CD4-positive, alpha-beta T cell treated with Interleukin-2 at 100 ng/mL for 4 hours (primary cell): ENCODE measurements around the gene TMEM14B.
A peak's percentile ranks its signal among the peaks of the same experiment; 100 is the strongest.
"Not testable (repeated sequence)": the region's sequence is repeated elsewhere in the genome, so short reads cannot be mapped to it uniquely, and the experiment has no call there.

Experiments
- DNase-seq: peaks from one replicate; pipeline ENCODE4 v3.0.0-alpha.2; 2020; ENCODE audit warnings: low spot score

Gene TMEM14B

GRCh38 chr6:10746915-10747250, 722 bp upstream of the TMEM14B start:
- no peak for DNase-seq

- DNase-seq: no peak
These were observed 2.1 kb downstream of the TMEM14B start for GRCh38 chr6:10749734-10750133.

DNA sequence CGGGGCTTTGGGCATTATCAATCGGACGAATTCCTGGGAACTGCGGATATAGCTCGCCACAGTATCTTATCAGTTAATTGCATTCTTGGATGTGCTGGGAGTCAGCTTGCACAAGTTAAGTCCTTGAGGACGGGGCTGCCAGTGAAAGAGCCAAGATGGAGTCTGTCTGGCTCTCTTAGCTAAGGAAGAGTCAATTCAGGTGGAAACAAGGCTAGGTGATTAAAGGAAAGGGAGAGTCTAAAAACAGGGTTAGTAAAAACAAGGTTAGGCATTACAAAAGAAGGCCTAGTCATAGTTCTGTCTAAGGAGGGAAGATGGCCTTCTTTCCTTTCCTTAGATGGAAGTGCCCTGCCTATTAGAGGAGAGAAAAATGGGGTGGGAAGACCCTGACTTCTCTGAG, 3.0 kb downstream of the TMEM14B start:
- DNase-seq: not testable (repeated sequence)

DNA sequence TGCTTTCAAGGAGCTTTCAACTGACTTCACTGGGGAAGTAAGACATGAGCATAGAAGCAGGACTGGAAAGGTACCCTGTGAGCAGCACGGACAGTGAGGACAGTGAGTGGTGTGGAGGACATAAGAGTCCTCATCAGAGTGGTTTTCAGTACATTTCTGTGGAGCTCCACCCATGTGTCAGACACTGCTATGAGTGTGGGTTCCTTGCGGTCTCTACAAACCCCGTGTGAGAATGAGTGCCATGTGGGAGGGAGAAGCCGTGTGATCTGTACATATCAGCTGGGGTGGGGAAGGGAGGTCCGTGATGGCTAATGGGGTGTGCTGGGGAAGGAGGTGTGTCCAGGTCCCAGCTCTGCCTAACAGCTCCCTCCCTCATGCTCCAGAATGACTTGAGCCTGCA, 4.2 kb downstream of the TMEM14B start:
- peak; percentile 30 for DNase-seq

DNA sequence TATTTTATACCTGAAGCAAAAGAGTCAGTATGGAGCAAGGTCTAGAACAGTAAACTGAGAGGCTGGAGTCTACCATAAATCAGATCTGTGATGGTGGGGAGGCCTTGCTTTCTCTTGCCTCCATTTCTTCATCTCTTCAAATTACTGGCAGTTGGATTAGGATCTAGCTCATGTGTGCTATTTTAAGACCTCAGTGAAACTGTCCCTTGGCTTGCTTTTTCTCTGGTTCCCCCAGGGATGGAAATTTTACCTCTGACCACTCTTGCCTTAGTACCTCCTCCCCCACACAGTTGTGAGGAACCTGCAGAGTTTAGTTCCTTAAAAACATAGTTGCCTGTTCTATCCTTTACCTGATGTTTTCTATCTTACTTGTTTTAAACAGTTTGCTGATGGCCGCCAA, 8.5 kb downstream of the TMEM14B start:
- DNase-seq: no peak

GRCh38 chr6:10759312-10759839, 11.8 kb downstream of the TMEM14B start:
- DNase-seq: peak; percentile 38

GRCh38 chr6:10759884-10760329, 12.3 kb downstream of the TMEM14B start:
- DNase-seq: no peak

DNA sequence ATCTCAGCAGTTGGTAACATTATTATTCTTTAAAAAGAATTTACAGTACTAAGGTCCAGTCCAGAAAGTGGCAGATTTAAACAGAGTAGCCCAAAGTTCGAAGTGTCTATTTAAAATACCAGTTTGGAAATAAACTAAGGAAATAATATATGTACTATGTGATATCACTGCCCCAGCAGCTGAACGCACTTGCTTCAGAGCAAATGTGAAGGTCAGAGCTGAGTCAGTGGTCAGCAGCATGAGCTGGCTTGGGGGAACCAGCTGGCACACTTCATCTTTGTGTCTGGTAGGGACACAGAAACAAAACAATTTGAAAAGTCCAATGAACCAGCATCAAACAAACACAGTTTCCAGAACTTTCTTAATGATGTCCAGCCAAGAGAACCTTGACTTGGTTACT, 15.4 kb downstream of the TMEM14B start:
- DNase-seq: no peak

DNA sequence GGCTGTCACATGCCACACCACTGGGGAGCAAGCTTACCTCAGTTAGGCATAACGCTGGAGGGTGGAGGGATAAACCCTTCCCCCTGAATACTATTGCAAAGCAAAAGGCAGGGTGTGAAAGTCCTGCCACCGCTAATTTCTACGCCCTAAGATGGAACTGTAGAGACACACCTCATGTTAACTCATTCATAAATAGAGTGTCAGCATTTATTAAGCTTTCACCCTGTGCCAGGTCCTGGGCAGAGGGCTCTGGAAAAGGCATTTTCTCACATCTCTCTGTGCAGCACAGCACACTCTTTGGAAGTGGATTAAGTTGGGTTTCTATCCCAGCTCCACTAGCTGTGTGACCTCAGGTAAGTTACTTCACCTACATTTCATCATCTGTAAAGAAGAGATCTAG, 21.8 kb downstream of the TMEM14B start:
- no peak for DNase-seq

DNA sequence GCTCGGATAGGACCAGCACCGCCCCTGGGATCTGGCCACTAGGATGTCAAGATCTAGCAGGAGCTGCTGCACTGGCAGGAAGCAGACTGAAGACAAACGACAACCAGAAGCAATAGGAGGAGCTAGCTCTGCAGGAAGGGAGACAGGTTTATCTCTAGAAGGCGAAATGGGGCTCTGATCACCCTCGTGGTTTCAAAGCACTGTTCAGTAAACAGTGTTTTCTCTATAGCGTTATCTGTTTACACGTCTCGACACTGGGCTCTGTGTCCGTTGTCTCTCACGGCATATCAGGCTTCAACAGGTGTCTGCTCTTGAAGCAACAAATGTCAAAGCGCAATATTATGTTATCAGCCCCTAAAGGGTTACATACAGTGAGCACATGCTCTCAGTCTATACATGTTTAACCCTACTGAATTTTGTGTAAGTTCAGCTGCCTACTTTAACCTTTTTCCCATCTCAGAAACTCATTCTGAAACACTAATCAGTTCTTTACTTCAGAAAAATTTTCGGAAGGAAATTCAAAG, 23.8 kb downstream of the TMEM14B start:
- no peak for DNase-seq

GRCh38 chr6:10778230-10778629, 30.6 kb downstream of the TMEM14B start:
- DNase-seq: no peak

GRCh38 chr6:10779076-10779475, 31.5 kb downstream of the TMEM14B start:
- DNase-seq: no peak

GRCh38 chr6:10791673-10792072, 44.1 kb downstream of the TMEM14B start:
- DNase-seq: no peak

DNA sequence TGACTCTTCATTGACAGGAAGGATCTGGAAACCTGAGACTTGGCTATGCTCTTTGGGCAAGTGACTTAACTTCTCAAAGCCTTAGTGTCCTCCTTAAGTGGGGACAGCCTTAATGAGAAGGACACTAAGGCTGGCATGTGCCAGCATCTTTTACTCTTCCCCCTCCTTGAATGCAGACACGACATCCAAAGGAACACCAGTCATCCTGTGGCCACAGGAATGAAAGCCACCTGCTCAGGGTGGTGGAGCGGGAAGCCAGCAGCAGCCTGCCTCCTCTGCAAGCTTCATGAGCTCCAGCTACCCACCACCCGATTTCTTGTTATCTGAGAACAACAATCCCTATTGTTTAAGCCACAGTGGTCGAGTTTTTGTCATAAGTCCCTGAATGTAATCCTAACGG, 44.5 kb downstream of the TMEM14B start:
- DNase-seq: no peak

DNA sequence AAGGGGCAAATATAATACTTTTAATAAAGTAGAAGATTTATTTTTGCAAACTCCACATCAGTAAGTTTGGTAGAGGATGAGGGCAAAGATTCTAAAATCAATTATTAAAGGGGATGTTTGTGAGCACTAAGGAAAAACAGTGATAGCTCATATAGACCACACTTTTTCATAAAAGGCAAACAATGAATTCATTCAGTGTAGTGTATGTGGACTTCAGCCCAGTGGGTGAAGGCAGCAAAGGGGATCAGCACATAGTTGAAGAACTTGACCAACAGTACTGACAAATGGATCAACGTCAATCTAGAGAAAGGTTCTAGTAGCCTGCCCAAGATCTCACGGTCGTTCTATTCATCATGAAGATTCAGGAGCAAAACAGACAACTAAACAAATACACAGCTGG, 45.4 kb downstream of the TMEM14B start:
- DNase-seq: no peak

GRCh38 chr6:10793695-10794094, 46.1 kb downstream of the TMEM14B start:
- no peak for DNase-seq

DNA sequence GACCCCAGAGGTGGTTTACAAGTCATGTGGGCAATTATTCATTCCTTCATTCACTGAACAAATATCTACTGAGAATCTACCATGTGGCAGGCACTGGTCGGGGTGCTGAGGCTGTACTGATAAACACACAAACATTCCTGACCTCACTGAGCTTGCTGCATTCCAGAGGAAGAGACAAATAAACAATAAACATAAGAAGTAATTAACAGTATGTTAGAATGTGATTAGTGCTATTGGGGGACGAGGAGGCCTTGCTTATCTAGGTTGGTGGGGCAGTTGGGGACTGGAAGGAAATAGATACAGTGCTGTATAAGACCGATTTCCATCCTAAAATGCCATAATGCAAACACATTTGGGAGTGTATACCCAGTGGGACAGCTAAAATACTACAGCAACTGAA, 46.6 kb downstream of the TMEM14B start:
- DNase-seq: no peak

GRCh38 chr6:10800810-10801209, 53.2 kb downstream of the TMEM14B start:
- DNase-seq: no peak

DNA sequence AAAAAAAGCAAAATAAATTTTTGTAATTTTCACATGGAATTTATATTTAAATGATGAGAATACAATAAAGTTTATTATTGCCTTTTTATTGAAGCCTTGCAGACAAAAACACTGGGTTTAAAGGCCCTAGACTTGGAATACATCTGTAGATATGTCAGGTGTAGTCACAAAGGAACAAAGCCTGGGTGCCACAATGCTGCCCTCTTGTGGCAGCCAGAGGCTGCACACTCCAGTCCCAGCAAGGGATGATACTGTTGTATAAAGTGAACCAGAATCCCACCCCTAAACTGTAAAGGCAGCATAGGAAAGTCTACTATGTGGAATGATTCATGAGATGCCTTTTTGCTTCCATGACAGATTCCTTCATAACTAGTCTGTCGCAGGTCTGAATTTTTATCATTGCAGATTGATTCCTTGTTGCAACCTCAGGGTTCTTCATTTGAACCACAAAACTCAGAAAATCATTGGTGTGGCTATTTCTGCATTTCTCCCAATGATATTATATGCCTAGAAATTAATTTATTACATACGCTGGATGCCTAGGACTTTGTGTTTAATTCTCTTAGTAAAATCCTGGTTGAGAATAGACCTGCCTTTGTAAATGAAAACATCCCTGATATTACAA, 53.7 kb downstream of the TMEM14B start:
- peak; percentile 70 for DNase-seq
